HEK293T (cell line): ENCODE results near the gene SLC37A2.

ENCODE experiments used
- CTCF ChIA-PET: fragments of 350-600 bp; formaldehyde crosslinking; extraction: SDS; loops from one replicate; lab custom pipeline; 2021; ENCODE audit warnings: antibody characterized with exemption, inconsistent platforms; lab: Yijun Ruan, JAX
- POLR2A ChIA-PET: fragments of 350-600 bp; formaldehyde crosslinking; extraction: SDS; loops from one replicate; lab custom pipeline; 2020; ENCODE audit warnings: antibody characterized with exemption, inconsistent platforms; lab: Yijun Ruan, JAX
- DNase-seq: peaks from one replicate; pipeline ENCODE4 v3.0.0; 2012; ENCODE audit warnings: mixed read lengths; ENCODE audit errors: extremely low spot score
- ARNT ChIP-seq: fragments of 450-650 bp; IDR thresholded peaks from 2 replicates; pipeline ENCODE4 v1.6.1; 2017; ENCODE audit warnings: mild to moderate bottlenecking
- BHLHE40 ChIP-seq: fragments of 450-650 bp; IDR thresholded peaks from 2 replicates; pipeline ENCODE4 v1.6.1; 2016; ENCODE audit warnings: mild to moderate bottlenecking, moderate library complexity, borderline replicate concordance
- CTBP1 ChIP-seq: fragments of 450-650 bp; IDR thresholded peaks from 2 replicates; pipeline ENCODE4 v1.6.1; 2016; ENCODE audit warnings: borderline replicate concordance
- ELF4 ChIP-seq: fragments of 450-650 bp; IDR thresholded peaks from 2 replicates; pipeline ENCODE4 v1.6.1; 2017; ENCODE audit warnings: antibody characterized with exemption
- FOXA1 ChIP-seq: fragments of 450-650 bp; IDR thresholded peaks from 2 replicates; pipeline ENCODE4 v1.6.1; 2016; ENCODE audit warnings: mild to moderate bottlenecking
- FOXK2 ChIP-seq: fragments of 450-650 bp; IDR thresholded peaks from 2 replicates; pipeline ENCODE4 v1.6.1; 2016; ENCODE audit warnings: mild to moderate bottlenecking
- FOXM1 ChIP-seq: fragments of 450-650 bp; IDR thresholded peaks from 2 replicates; pipeline ENCODE4 v1.6.1; 2017; ENCODE audit warnings: mild to moderate bottlenecking, borderline replicate concordance
- HDGF ChIP-seq: fragments of 450-650 bp; IDR thresholded peaks from 2 replicates; pipeline ENCODE4 v1.6.1; 2017; ENCODE audit warnings: antibody characterized with exemption, borderline replicate concordance
- L3MBTL2 ChIP-seq: fragments of 450-650 bp; conservative IDR thresholded peaks from 2 replicates; pipeline ENCODE4 v1.6.1; 2016; ENCODE audit warnings: mild to moderate bottlenecking
- LEF1 ChIP-seq: fragments of 450-650 bp; IDR thresholded peaks from 2 replicates; pipeline ENCODE4 v1.6.1; 2017; ENCODE audit warnings: mild to moderate bottlenecking, borderline replicate concordance
- NFRKB ChIP-seq: fragments of 450-650 bp; IDR thresholded peaks from 2 replicates; pipeline ENCODE4 v1.6.1; 2016; ENCODE audit warnings: mild to moderate bottlenecking, moderate library complexity
- PKNOX1 ChIP-seq: fragments of 450-650 bp; IDR thresholded peaks from 2 replicates; pipeline ENCODE4 v1.6.1; 2016
- SP1 ChIP-seq: fragments of 450-650 bp; IDR thresholded peaks from 2 replicates; pipeline ENCODE4 v1.6.1; 2017
- SUZ12 ChIP-seq: fragments of 450-650 bp; IDR thresholded peaks from 2 replicates; pipeline ENCODE4 v1.6.1; 2016; ENCODE audit warnings: mild to moderate bottlenecking
- TARDBP ChIP-seq: fragments of 450-650 bp; IDR thresholded peaks from 2 replicates; pipeline ENCODE4 v1.6.1; 2016
- ZNF384 ChIP-seq: fragments of 450-650 bp; IDR thresholded peaks from 2 replicates; pipeline ENCODE4 v1.6.1; 2016

SLC37A2 gene

DNA sequence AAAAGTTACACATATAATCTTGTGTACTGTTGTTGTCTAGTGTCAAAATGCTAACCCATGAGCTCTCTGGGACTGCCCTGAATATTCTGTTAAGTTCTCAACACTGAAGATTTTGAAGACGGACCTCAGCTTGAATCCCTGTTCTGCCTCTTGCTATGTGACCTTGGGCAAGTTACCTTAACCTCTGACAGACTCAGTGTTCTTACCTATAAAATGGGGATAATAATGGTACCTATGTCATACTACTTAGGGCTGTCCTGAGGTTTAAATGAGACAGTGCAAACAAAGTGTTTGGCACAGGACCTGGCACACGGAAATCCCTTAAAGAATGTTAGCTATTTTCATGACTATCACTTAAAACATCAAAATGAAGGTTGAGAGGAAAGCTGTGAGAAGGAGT lies 37.0 kb downstream of the SLC37A2 start:
- CTCF ChIA-PET, result no interaction called here

DNA sequence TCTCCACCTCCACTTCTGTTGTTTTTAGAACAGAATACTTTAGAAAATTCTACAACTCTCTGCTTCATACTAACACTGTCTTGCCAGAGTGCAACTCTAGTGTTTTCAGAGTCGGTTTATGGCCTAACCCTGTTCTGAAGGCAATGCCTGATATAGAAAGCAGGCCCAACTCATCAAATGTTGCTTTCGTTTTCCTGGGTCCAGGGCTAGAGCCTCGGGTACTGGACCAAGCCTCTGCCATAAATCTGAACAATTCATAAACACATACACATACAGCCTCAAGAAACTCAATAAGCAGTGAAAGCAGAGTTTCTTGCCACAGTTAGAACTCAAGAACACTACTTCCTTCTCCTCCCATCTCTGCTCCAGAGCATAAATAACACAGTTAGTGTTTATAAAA lies 38.5 kb downstream of the SLC37A2 start:
- no peak for DNase-seq
- POLR2A ChIA-PET, result interaction anchor here (2.0 kb wide), 1 partner anchor 10 kb away, joined by 9 read pairs; the partner anchor contains the start of gene TMEM218
- TF ChIP-seq FOXK2 (no peak), FOXM1 (no peak), ELF4 (no peak), SUZ12 (no peak), CTBP1 (no peak), LEF1 (no peak), ARNT (no peak), L3MBTL2 (no peak), BHLHE40 (no peak), NFRKB (no peak), TARDBP (no peak), ZNF384 (no peak), FOXA1 (no peak), HDGF (no peak)
- CTCF ChIA-PET, result no interaction called here

More for the DNA sequence above, 37.0 kb downstream of the SLC37A2 start:
- no peak for DNase-seq
- TF ChIP-seq ELF4, result no peak
- TF ChIP-seq PKNOX1, result no peak
- TF ChIP-seq SUZ12, result no peak
- no peak for TF ChIP-seq BHLHE40
- no peak for TF ChIP-seq ZNF384
- TF ChIP-seq TARDBP, result no peak
- no peak for TF ChIP-seq FOXA1
- no peak for TF ChIP-seq ARNT
- no peak for TF ChIP-seq NFRKB
- POLR2A ChIA-PET, result no interaction called here

DNA sequence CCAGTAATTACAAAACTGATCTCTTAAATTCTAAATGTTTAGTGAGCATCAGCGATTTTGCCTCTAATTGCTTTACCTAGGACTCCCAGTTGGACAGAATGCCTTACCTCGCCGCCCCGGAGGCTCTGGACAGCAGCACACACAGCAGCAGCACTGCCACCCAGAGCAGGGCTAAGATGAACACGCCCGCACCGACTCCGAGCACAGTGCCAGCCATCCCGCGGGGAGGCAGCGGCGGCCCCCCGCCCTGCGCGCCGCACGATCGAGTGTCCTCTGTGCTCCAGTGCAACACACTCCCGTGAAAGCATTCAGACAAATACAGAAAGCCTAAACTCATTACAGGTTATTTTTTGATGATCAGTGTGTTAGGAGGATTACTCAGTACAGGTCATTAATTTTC lies 38.9 kb downstream of the SLC37A2 start:
- ChIA-PET CTCF (interaction anchor here (1.0 kb wide), 1 partner anchor 11 kb away, joined by 3 read pairs; no protein-coding TSS in a partner anchor), POLR2A (interaction anchor here (2.0 kb wide), 1 partner anchor 9 kb away, joined by 9 read pairs; the partner anchor contains the start of gene TMEM218)
- TF ChIP-seq BHLHE40 (no peak), CTBP1 (no peak), PKNOX1 (no peak), SUZ12 (no peak), ELF4 (no peak), ZNF384 (no peak), FOXK2 (no peak), SP1 (no peak), TARDBP (no peak), L3MBTL2 (no peak), FOXM1 (no peak), LEF1 (no peak)
- no peak for DNase-seq

- ChIA-PET POLR2A (interaction anchor here (1.9 to 2.0 kb wide), 2 partner anchors 9 to 12 kb away, joined by 5 to 9 read pairs; partner anchors contain the start of gene TMEM218), CTCF (interaction anchor here (1.0 kb wide), 1 partner anchor 12 kb away, joined by 3 read pairs; no protein-coding TSS in a partner anchor)
- TF ChIP-seq ZNF384, result no peak
- TF ChIP-seq TARDBP, result no peak
- no peak for TF ChIP-seq PKNOX1
- no peak for TF ChIP-seq ELF4
- no peak for TF ChIP-seq ARNT
- TF ChIP-seq BHLHE40, result no peak
- no peak for DNase-seq
Observed at GRCh38 chr11:125102510-125102909, 39.4 kb downstream of the SLC37A2 start.

DNA sequence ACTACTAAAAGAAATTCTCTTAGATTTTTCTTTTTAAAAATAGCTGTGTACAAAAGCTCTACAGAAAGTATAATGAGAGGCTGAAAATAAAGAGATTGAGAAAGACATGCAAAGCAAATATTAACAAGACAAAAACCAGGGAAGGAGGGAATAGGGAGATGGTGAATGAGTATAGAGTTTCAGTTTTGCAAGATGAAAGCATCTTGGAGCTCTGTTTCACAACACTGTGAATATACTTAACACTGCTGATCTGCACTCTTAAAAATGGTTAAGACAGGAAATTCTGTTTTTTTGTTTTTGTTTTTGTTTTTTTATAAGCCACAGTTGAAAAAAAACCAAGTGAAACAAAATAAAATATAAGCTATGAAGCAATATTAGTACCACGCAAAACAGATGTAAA lies 42.8 kb downstream of the SLC37A2 start:
- TF ChIP-seq SP1 (no peak), L3MBTL2 (no peak), CTBP1 (no peak), LEF1 (no peak), FOXK2 (no peak), FOXA1 (no peak), BHLHE40 (no peak), NFRKB (no peak), ELF4 (no peak), ZNF384 (no peak), TARDBP (no peak), FOXM1 (no peak), HDGF (no peak), SUZ12 (no peak), ARNT (no peak), PKNOX1 (no peak)
- ChIA-PET CTCF (interaction anchor here (0.6 kb wide), 1 partner anchor 1166 kb away, joined by 3 read pairs; no protein-coding TSS in a partner anchor), POLR2A (no interaction called here)
- no peak for DNase-seq

- ChIA-PET CTCF (no interaction called here), POLR2A (no interaction called here)
- TF ChIP-seq FOXK2, result no peak
- no peak for TF ChIP-seq L3MBTL2
- no peak for TF ChIP-seq FOXM1
- no peak for TF ChIP-seq ELF4
- no peak for TF ChIP-seq ARNT
- no peak for TF ChIP-seq SP1
- TF ChIP-seq LEF1, result no peak
- no peak for TF ChIP-seq NFRKB
- TF ChIP-seq HDGF, result no peak
- no peak for TF ChIP-seq PKNOX1
- TF ChIP-seq FOXA1, result no peak
- TF ChIP-seq CTBP1, result no peak
- TF ChIP-seq BHLHE40, result no peak
- no peak for TF ChIP-seq SUZ12
- no peak for TF ChIP-seq TARDBP
- TF ChIP-seq ZNF384, result no peak
- DNase-seq, result no peak
Observed at GRCh38 chr11:125108469-125108868, 45.4 kb downstream of the SLC37A2 start.
